H1 (cell line): ENCODE data around the gene TPM2. TPM values are rescaled to one million over a fixed set of nuclear protein-coding genes. Genes with fewer than 3 reads are reported as not detected.
A peak's percentile ranks its signal among the peaks of the same experiment; 100 is the strongest.

Experiments
- EGR1 ChIP-seq: IDR thresholded peaks from 2 replicates; pipeline ENCODE4 v1.6.1; 2011; ENCODE audit warnings: low read depth, low read length, borderline replicate concordance
- KDM4A ChIP-seq: IDR thresholded peaks from one replicate; pipeline ENCODE4 v1.7.1; 2012; ENCODE audit warnings: low read depth, mild to moderate bottlenecking, moderate library complexity, low read length, inconsistent platforms; ENCODE audit not compliant: severe bottlenecking
- POLR2A ChIP-seq, 2 experiments: IDR thresholded peaks; 1 replicate in 1 of 2; 2 replicates in 1 of 2; pipeline ENCODE4 v1.6.1; 2011; ENCODE audit warnings: low read depth in 2 of 2, low read length in 2 of 2, mild to moderate bottlenecking in 2 of 2; ENCODE audit errors: control extremely low read depth in 1 of 2
- SAP30 ChIP-seq: fragments of 300-600 bp; sonication (generic); IDR thresholded peaks from 2 replicates; pipeline ENCODE4 v1.7.1; 2012; ENCODE audit warnings: low read length, moderate library complexity, mild to moderate bottlenecking, inconsistent platforms; ENCODE audit not compliant: insufficient read depth, insufficient replicate concordance
- SIX5 ChIP-seq: IDR thresholded peaks from 2 replicates; pipeline ENCODE4 v1.6.1; 2011; ENCODE audit warnings: mild to moderate bottlenecking, low read depth, low read length
- SP1 ChIP-seq: IDR thresholded peaks from 2 replicates; pipeline ENCODE4 v1.6.1; 2011; ENCODE audit warnings: low read depth, low read length
- SP4 ChIP-seq: IDR thresholded peaks from 2 replicates; pipeline ENCODE4 v1.6.1; 2012; ENCODE audit warnings: low read length, inconsistent platforms
- SRF ChIP-seq: IDR thresholded peaks from 2 replicates; pipeline ENCODE4 v1.6.1; 2011; ENCODE audit warnings: mild to moderate bottlenecking, low read depth, low read length, moderate library complexity
- SUZ12 ChIP-seq: fragments of 200-600 bp; sonication (generic); IDR thresholded peaks from 2 replicates; pipeline ENCODE4 v1.6.1; 2012; ENCODE audit warnings: mild to moderate bottlenecking, inconsistent platforms, low read length, moderate library complexity, mixed read lengths
- TAF1 ChIP-seq: IDR thresholded peaks from 2 replicates; pipeline ENCODE4 v1.6.1; 2011; ENCODE audit warnings: mild to moderate bottlenecking, low read depth, low read length
- TBP ChIP-seq: IDR thresholded peaks from 2 replicates; pipeline ENCODE4 v1.6.1; 2011; ENCODE audit warnings: low read depth, low read length, improper control_type of control experiment
- polyA plus RNA-seq, 7 experiments: library from polyadenylated mRNA; depleted of rRNA in 3 of 7; stranded (reverse) in 5 of 7; unstranded in 2 of 7; fragments of >200 nt in 5 of 7; fragments of 200-250 nt in 2 of 7; gene quantifications; 1 replicate in 5 of 7; 2 replicates in 1 of 7; 4 replicates in 1 of 7; pipeline versions ENCODE4 v1.2.1 to v1.2.3, GENCODE V29; 2011 to 2013; ENCODE audit warnings: missing spikeins in 2 of 7, mixed read lengths in 2 of 7
- total RNA-seq: library from RNA; stranded (reverse); fragmentation: NEBNext Ultra II Directional; extraction: Animal tissue kit (Norgen Biotek cat#: 25700); gene quantifications from 2 replicates; pipeline ENCODE4 v1.2.1, GENCODE V29; 2021
- TF ChIP-seq, protein P1 (sequence below), 3 experiments: IDR thresholded peaks; 1 replicate in 2 of 3; 2 replicates in 1 of 3; pipeline versions ENCODE4 v1.5.1 to v1.6.1; 2011; ENCODE audit warnings: low read length in 3 of 3, mild to moderate bottlenecking in 3 of 3, inconsistent platforms in 2 of 3, low read depth in 1 of 3, moderate library complexity in 1 of 3; ENCODE audit not compliant: insufficient read depth in 1 of 3; ENCODE audit errors: control extremely low read depth in 1 of 3
- TF ChIP-seq, protein P2 (sequence below): IDR thresholded peaks from 2 replicates; pipeline ENCODE4 v1.6.1; 2012; ENCODE audit warnings: inconsistent platforms

The TPM2 gene
- total and polyA plus RNA-seq, 2 of the 8 experiments (the other 6 are each of a cell fraction or from before 2014, with no cell fraction given): 62.5 to 181 TPM

- TF ChIP-seq, protein P1, sequence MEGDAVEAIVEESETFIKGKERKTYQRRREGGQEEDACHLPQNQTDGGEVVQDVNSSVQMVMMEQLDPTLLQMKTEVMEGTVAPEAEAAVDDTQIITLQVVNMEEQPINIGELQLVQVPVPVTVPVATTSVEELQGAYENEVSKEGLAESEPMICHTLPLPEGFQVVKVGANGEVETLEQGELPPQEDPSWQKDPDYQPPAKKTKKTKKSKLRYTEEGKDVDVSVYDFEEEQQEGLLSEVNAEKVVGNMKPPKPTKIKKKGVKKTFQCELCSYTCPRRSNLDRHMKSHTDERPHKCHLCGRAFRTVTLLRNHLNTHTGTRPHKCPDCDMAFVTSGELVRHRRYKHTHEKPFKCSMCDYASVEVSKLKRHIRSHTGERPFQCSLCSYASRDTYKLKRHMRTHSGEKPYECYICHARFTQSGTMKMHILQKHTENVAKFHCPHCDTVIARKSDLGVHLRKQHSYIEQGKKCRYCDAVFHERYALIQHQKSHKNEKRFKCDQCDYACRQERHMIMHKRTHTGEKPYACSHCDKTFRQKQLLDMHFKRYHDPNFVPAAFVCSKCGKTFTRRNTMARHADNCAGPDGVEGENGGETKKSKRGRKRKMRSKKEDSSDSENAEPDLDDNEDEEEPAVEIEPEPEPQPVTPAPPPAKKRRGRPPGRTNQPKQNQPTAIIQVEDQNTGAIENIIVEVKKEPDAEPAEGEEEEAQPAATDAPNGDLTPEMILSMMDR (IDR thresholded peaks at IDR 0.05; ENCODE audit: control extremely low read depth in 1 of 3, insufficient read depth in 1 of 3, low read depth in 1 of 3, low read length in 3 of 3): 0 out of 4 replicates have a peak, but pooled peaks of 1 of the 3 experiments have one; percentile 11
- TF ChIP-seq SP1 (peak; percentile 68; the same call in 1 of the 2 replicates), SRF (peak; percentile 11; the same call in 1 of the 2 replicates), EGR1 (peak; percentile 72), SIX5 (peak; percentile 59), TBP (peak; percentile 70), SAP30 (no peak), SUZ12 (no peak), KDM4A (no peak), POLR2A (IDR thresholded peaks at IDR 0.05; ENCODE audit: control extremely low read depth in 1 of 2, low read depth in 2 of 2, low read length in 2 of 2) (peak; percentile 76 to 77), SP4 (peak; percentile 84; the same call in 1 of the 2 replicates), TAF1 (peak; percentile 71; the same call in 1 of the 2 replicates)
- TF ChIP-seq, protein P2, sequence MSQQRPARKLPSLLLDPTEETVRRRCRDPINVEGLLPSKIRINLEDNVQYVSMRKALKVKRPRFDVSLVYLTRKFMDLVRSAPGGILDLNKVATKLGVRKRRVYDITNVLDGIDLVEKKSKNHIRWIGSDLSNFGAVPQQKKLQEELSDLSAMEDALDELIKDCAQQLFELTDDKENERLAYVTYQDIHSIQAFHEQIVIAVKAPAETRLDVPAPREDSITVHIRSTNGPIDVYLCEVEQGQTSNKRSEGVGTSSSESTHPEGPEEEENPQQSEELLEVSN: 0 out of 2 replicates have a peak, but pooled peaks have one; percentile 29
Measured at GRCh38 chr9:35732185-35732799, 42.6 kb upstream of the TPM2 start, which contains the start of the genes CREB3 and TLN1 (continued).
